NCI-H226 (cell line): ENCODE data around the gene LDLRAD4.

Experiments used
- DNase-seq: peaks from one replicate; pipeline ENCODE4 v3.0.0-alpha.2; 2015

LDLRAD4 gene

DNA sequence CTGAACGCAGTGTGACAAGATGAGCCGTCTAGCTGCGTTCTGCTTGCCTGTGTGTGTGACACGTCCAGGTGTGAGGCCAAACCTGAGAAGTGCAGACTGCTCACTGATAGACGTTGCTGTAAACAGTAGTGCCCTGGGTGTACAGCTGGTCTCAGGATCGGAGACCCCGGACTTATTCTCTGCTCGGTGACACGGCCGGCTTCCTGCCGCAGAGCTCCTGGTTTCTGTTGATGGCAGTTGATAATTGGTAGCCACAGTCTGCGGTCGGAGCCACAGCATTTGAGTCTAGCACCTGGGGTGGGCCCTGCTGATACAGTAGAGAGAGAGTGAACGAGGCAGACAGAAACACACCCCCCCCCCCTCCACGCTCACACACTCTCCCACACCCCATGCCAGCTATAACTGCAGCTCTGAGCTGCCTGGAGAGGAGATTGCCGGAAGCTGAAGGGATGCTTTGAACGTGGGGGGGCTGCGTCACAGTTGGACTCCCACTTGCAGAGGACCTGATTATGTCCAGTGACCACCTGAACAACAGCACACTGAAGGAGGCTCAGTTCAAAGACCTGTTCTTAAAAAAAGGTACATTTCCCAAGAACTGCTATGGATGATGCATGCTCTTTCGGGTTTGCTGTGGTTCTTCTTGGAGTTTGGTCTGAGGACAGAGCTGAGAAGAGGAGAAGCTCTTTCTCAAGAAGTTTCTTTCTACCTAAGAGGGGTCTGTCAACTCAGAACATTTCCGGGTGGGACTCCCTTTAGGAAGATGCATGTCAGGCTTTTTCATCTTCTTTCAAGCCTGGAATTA lies 393.8 kb downstream of the LDLRAD4 start:
- no peak for DNase-seq

- DNase-seq, result no peak
These were observed 394.5 kb downstream of the LDLRAD4 start for GRCh38 chr18:13613099-13613498.

- DNase-seq, result no peak
These were observed 395.3 kb downstream of the LDLRAD4 start for GRCh38 chr18:13613591-13614501.

DNA sequence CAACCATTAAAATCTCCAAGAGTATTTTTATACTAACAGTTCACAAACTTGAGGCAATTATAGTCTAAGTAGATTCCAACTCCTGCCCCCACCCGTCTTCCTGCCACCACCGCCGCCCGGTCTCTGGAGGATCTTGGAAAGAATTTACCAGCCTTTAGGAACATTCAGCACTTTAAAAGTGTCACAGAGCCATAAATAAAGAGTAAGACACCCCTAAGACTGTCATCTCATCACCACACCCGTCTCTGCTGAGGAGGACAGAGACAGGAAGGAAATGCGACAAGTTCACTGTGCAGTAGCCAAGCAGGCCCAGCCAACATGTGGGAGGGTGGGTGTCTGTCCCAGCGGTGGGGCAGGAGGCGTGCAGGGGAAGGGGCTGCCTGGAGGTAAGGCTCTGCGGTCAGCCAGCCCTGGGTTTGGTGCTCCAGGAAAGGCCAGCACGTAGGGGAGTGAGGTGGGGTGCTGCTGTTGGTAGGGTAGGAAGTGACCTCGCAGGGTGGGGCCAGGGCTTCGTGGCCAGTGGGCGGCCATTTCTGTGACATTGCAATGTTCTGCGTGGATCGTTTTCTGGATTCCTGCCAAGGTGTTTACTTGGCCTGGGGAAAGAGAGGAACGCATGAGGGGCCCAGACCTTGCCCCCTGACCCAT lies 396.2 kb downstream of the LDLRAD4 start:
- DNase-seq, result no peak

DNA sequence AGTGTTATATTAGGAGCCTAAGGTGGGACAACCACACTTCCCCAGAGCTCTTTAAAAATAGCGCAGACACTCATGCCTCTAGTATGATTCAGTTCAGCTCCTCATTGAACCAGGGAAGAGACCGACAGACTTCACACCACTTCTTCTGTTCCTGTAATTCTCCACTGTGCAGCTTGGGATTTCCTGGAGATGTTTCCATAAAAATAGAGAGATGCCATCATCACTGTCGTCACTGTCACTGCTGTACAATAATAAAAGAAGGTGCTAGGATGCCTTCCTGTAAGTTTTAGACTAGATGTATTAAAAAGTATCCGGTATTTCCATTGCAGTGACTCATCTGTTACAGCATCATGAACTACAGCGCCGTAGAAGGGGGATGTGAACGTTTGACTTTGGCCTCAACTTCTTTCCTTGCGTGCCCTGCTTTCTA lies 396.9 kb downstream of the LDLRAD4 start:
- no peak for DNase-seq

DNA sequence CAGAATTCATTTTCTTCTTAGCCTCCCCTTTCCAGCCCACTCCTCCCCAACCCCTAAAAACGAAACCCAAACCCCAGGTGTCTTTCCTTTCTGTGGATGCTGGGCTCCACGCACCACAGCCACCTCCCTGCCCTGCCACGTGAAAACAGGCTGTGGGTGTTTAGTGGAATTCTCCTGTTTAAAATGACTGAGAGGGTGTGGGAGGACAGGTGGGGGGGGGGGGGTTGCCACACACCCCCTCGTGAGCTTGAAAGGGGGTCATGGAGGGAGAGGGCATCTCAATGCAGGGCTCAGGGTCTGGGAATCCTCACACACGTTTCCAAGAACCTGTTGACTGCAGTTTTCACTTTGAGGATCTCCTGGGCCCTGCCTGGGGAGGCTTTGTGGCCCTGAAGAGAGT lies 397.5 kb downstream of the LDLRAD4 start:
- DNase-seq, result no peak

DNA sequence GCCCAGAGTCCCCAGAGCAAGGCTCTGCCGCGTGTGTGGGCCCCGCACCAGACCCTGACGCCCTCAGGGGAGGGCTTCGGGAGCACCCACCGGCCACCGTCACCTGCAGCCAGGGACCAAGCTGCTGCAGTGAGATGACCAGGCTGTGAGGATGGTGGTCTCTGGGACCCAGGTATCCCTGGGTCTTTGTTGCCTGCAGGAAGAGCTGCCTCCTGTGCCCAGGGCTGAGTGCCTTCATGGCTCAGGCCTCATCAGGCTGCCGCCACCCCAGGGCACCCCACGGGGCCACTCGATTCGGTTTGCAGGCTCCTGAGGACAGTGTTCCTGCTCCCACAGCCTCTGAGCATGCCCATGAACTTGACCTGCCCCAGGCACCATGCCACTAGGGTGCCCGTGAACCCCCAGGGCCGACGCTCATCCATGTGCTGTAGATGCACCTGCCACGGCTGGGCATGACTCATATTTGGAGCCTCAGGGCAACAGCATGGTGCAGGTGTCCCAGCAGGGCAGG lies 398.0 kb downstream of the LDLRAD4 start:
- DNase-seq, result no peak

- no peak for DNase-seq
These were observed 399.4 kb downstream of the LDLRAD4 start for GRCh38 chr18:13617826-13618515.

DNA sequence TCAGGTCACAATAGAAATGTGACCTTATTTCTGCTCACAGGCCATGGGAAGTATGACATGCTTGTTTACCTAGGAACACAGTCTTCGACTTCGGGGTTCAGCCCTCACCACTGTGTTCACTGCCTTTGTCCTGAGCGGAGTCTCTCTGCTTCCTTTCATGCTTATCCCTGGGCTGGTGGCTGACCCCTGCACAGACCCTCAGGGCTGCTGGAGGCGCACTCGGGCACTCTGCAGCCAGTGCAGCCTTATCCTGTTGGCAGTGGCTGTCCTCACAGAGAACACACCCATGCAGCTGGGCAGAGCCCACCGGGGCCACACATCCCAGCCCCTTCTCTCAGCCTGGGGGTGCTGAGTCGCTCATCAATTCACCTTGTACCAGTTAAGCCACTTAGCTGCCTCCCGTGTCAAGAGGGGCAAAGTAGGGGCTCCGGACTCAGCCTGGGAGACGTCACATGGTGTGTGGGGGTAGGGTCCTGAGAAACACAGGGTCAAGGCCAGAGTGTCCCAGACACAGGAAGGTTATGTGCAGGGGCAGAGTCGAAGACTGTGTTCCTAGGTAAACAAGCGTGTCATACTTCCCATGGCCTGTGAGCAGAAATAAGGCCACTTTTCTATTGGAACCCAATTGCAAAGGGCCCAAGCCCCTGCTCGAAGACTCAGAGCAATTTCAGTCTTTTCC lies 400.3 kb downstream of the LDLRAD4 start:
- DNase-seq, result no peak

DNA sequence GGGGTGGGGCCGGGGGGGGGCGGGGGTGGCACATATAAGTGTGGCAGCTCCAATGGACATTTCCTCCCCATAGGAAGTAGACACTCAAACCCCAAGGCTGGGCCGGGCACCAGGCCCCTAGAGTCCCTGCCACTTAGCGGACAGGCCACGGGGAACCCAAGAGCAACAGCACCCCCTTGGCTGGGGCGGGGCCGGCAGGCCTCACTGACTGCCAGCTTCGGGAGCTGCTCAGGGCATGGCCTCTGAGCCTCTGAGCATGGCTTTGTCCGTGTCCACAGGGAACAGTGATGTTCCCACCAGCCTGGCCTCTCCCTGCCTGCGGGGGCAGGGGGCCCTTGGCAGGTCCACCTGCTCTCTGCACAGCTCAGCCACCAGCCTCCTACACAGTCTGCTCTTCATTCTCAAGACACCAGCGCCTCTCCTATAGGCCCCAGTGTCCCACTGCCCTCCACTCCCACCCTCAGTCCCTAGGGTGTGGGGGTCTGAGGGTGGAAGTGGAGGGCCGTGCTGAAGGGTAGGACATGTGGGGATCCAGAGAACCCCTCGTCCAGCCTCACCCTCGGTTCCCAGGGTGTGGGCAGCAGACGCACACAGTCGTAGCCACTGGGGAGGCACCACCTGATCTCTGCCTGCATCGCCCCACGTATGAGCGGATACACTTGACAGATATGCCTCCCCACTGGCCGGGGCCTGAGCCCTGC lies 401.1 kb downstream of the LDLRAD4 start:
- no peak for DNase-seq

DNA sequence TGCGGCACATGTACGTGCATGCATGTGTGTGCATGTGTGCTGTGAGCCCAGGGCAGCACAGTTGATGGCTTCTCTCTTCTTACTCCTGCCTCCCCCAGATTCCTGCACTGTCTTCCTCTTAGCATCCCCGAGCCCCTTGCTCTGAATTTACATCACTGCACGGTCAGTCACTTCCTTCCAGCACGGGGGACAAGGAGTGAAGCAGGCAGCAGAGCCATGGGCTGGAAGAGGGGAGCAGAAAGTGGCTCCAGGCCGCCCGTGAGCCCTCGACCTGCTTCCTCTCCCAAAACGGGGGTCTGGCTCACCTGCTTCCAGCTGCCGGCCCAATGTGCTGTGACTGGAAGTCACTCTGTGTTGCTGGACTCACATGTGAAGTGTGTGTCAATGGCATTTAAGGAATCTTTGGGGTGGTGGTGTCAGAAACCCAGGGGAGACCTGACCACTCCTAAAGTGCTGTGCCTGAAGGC lies 401.7 kb downstream of the LDLRAD4 start:
- no peak for DNase-seq

GRCh38 chr18:13620818-13621445 lies 402.4 kb downstream of the LDLRAD4 start:
- no peak for DNase-seq

GRCh38 chr18:13621446-13621849 lies 402.9 kb downstream of the LDLRAD4 start:
- no peak for DNase-seq

- no peak for DNase-seq
These were observed 403.5 kb downstream of the LDLRAD4 start for GRCh38 chr18:13621886-13622619.

- no peak for DNase-seq
These were observed 404.2 kb downstream of the LDLRAD4 start for GRCh38 chr18:13622751-13623150.

DNA sequence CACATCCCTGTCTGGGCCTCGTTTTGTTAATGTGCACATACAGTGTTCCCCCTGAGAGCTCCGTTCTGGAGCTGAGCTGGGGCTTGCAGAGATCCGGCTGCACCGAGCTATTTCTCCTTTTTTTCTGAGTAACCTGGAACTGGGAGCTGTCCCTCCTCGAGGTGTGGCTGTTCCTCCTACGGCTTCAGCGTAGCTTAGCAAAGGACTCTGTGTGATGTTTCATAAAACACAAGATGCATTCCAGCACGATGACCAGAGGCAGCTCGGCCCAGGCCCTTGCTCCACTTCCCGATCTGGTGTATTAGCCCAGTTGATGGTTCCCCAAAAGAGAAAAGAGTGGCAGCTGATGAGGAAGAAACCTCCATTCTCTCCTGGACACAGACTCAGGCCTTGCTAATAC lies 404.8 kb downstream of the LDLRAD4 start:
- no peak for DNase-seq

DNA sequence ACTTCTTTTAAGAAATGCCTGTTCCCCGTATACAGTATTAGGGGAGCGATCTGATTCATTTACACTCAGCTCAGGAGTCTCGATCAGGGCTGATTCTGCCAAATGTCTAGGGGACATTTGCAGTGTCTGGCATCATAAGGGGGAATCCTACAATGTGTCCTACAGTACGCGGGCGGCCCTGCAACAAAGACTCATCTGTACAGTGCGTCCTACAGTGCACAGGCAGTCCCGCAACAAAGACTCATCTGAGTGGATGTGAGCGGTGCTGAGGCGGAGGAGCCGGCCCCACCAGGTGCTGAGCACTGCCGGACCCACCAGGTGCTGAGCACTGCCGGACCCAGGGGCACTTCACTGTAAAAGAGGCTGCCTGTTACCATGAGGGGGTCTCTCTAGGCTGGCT lies 405.3 kb downstream of the LDLRAD4 start:
- no peak for DNase-seq

DNA sequence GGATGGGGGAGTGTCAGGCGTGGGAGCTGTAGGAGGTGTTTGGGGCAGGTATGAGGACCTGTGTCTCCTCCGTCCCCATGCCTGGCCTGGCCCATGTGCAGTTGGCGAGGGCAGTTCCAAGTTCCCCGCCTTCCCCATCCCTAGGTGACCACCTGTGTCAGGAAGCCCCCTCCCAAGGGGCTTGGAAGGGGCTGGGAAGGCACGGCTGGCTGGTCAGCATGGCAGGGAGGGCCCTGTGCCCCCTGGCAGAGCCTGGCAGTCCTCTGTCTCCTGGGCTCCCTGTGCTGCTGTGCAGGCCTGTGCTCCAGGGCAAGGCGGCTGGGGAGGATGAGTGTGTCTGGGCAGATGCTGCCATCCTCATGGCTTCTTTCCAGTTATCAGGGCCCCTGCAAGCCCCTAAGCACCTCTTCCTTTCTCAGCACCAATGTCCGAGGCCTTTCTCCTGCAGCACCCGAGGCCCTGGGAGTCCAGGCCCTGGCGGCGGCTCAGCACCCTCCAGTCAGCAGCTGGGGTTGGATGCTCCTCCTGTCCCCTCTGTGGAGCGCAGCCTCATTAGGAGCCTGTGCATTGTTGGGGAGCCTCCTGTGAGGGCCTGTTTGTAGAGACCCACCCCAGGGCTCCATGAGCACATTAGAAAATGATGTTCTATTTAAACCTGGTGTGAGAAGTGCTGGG lies 406.1 kb downstream of the LDLRAD4 start:
- DNase-seq, result no peak

GRCh38 chr18:13625355-13625754 lies 406.8 kb downstream of the LDLRAD4 start:
- DNase-seq, result no peak
